Stomach smooth muscle (tissue), 2 donors: ENCODE measurements around the gene CT55.
"Not testable (repeated sequence)": the region's sequence is repeated elsewhere in the genome, so short reads cannot be mapped to it uniquely, and the experiment has no call there.

Experiments used
- H3K27ac ChIP-seq: one replicate; pipeline ENCODE4 v1.7.0; 2013; ENCODE audit warnings: mild to moderate bottlenecking, low read length, inconsistent platforms
- H3K27me3 ChIP-seq, 2 donors: one replicate each; pipeline ENCODE4 v1.7.0; 2013; ENCODE audit warnings: low read length in 2 of 2; ENCODE audit not compliant: insufficient read depth in 2 of 2, control insufficient read depth in 1 of 2
- H3K36me3 ChIP-seq, 2 donors: one replicate each; pipeline ENCODE4 v1.7.0; 2013; ENCODE audit warnings: low read length in 2 of 2; ENCODE audit not compliant: control insufficient read depth in 2 of 2, insufficient read depth in 2 of 2
- H3K4me1 ChIP-seq: one replicate; pipeline ENCODE4 v1.7.0; 2013; ENCODE audit warnings: low read length; ENCODE audit not compliant: control insufficient read depth, insufficient read depth
- H3K4me3 ChIP-seq, 2 donors: one replicate each; pipeline ENCODE4 v1.7.0; 2013; ENCODE audit warnings: low read length in 2 of 2
- H3K9ac ChIP-seq, 2 donors: one replicate each; pipeline ENCODE4 v1.7.0; 2013; ENCODE audit warnings: low read length in 2 of 2, mild to moderate bottlenecking in 1 of 2
- H3K9me3 ChIP-seq, 2 donors: one replicate each; pipeline ENCODE4 v1.7.0; 2013; ENCODE audit warnings: low read length in 2 of 2; ENCODE audit not compliant: control insufficient read depth in 2 of 2
- donor health status: healthy.
- donor health status: Pancreatic carcinoma.

Gene CT55, protein sequence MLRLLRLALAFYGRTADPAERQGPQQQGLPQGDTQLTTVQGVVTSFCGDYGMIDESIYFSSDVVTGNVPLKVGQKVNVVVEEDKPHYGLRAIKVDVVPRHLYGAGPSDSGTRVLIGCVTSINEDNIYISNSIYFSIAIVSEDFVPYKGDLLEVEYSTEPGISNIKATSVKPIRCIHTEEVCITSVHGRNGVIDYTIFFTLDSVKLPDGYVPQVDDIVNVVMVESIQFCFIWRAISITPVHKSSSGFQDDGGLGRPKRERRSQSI

DNA sequence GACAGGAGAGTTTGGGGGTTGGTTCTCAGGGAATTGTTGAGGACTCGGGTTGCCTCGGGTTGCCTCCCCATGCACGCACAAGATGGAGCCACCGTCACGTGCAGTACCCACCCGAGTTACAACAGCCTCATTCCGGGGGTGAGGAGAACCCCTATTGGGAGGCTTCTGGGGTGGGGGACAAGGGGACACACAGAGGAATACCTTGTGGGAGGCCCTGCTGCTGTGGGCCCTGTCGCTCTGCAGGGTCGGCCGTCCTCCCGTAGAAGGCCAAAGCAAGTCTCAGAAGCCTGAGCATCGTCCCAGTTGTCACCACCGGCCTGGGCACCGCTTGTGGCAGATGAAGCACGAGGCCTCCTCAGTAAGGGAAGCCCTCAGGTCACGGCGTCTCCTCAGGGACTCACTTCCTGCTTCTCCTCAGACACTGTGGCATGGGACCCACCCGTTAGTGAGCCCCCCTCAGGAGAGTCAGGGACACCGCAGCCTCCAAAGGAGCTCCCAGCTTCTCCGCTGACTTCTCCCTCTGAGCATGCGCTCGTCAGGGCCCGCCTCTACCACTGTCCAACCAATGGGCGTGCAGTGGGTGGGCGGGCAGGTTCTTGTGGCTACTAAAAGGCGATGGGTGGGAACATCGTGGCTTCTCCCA, at the start of gene CT55:
Gene CT55, minus strand, starts transcription at position 522 of the 643 bp plus-strand sequence. Its CDS starts 227 bp downstream, at position 295.
- Histone ChIP-seq H3K4me1 (no peaks in the 10 kb centered on the region), H3K27ac (no peak within 1 kb of the TSS), H3K36me3 (no peaks in the 10 kb centered on the region), H3K4me3 (no peak within 1 kb of the TSS), H3K27me3 (peaks cover 0 to 2% of the 10 kb centered on the region in 2 donors), H3K9me3 (no peaks in the 10 kb centered on the region), H3K9ac (no peak within 1 kb of the TSS)

DNA sequence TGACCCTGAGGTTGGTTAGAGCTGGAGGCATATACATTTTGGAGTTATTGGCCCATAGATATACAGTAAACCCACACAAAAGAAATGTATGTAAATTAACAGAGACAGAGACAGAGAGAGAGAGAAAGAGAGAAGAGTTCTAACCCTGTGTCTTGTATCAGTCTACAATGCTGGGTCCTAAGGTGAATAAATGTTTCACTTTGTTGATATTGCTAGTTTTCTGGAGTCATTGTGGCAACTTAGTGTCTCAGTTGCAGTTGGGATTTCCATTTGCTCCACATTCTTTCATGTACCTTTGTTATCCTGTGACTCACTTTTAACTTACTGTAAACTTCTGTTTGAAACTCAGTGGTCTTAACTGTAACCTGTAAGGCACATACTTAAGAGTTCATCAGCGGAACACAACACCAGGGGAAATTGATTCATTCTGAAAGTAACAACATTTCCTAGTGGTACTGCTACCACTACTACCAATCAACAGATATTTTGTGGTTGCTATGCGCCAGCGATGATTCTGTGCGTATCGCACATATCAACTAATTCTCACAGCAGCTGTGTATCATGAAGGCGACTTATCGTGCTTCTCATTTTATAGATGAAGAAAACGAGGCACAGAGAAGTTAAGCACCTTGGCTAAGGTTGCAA, 42.1 kb upstream of the CT55 start:
- Histone ChIP-seq H3K9ac (no peak overlapping the region), H3K9me3 (no peaks in the 10 kb centered on the region), H3K36me3 (no peaks in the 10 kb centered on the region), H3K27ac (no peak overlapping the region), H3K27me3 (no peaks in the 10 kb centered on the region), H3K4me3 (no peak overlapping the region), H3K4me1 (no peaks in the 10 kb centered on the region)

DNA sequence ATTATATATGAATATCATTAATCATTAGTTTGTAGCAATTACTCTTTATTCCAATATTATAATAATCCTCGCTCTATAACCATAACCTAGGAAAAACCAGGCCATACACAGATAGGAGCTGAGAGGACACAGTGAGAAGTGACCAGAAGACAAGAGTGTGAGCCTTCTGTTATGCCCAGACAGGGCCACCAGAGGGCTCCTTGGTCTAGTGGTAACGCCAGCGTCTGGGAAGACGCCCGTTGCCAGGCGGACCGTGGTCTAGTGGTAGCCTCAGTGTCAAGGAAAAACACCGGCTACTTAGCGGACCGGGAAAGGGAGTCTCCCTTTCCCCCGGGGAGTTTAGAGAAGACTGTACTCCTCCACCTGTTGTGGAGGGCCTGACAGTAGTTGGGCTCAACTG, 35.2 kb upstream of the CT55 start:
- H3K36me3 ChIP-seq, H3K27me3 ChIP-seq, H3K27ac ChIP-seq, H3K4me3 ChIP-seq, H3K9ac ChIP-seq, H3K9me3 ChIP-seq, H3K4me1 ChIP-seq: not testable (repeated sequence)

DNA sequence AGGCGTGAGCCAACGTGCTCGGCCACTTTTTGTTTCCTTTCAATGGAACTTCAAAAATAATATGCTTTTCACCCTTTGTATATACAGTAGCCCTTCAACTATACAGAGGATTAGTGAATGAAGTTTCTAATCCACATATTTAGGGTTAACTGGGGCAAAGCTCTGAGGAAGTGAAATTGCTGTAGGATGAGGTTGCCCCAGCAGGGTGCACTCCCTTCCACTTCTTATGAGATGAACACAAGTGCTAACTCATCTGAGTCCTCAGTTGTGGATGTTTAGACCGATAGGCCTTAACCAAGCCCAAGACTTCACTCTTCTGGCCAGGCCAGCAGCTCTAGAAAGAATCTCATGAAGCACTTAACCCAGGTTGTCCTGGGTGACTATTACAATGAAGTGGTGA, 29.1 kb upstream of the CT55 start:
- Histone ChIP-seq H3K4me1 (no peaks in the 10 kb centered on the region), H3K27ac (no peak overlapping the region), H3K36me3 (no peaks in the 10 kb centered on the region), H3K9ac (no peak overlapping the region), H3K4me3 (no peak overlapping the region), H3K27me3 (no peaks in the 10 kb centered on the region), H3K9me3 (no peaks in the 10 kb centered on the region)

DNA sequence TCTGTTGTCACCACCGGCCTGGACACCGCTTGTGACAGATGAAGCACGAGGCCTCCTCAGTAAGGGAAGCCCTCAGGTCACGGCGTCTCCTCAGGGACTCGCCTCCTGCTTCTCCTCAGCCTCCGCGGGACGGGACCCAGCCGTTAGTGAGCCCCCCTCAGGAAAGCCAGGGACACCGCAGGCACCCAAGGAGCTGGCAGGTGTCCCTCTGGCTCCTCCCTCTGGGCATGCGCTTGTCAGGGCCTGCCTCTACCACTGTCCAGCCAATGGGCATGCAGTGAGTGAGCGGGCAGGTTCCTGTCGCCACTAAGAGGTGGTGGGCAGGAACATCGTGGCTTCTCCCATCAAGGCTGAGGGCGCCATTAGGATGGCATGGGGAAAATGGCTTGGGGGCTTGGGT, 23.5 kb upstream of the CT55 start:
- no peak overlapping the region for H3K9ac ChIP-seq
- H3K36me3 ChIP-seq, result no peaks in the 10 kb centered on the region
- H3K4me3 ChIP-seq, result no peak overlapping the region
- no peaks in the 10 kb centered on the region for H3K9me3 ChIP-seq
- no peaks in the 10 kb centered on the region for H3K4me1 ChIP-seq
- peaks cover 0 to 2% of the 10 kb centered on the region in 2 donors for H3K27me3 ChIP-seq
- no peak overlapping the region for H3K27ac ChIP-seq

DNA sequence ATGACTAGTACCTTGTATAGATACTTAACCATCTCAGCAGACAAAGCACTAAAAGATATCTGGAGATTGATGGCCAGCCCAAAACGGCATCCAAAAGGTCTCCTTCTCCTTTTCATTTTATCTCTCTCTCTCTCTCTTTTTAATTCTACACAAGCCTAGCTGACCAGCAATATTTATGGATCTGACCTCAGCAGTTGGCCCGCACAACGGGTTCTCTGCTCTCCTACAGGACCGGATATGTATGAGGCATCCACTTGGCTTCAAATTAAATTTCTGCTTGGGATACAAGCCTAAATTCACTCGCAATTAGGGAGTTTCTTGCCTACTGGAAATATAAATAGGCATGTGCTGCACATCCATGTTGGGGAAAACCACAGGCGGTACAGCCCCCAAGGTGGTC, 22.5 kb upstream of the CT55 start:
- Histone ChIP-seq H3K27ac (no peak overlapping the region), H3K9ac (no peak overlapping the region), H3K36me3 (no peaks in the 10 kb centered on the region), H3K9me3 (no peaks in the 10 kb centered on the region), H3K4me1 (no peaks in the 10 kb centered on the region), H3K4me3 (no peak overlapping the region), H3K27me3 (peaks cover 0 to 2% of the 10 kb centered on the region in 2 donors)

DNA sequence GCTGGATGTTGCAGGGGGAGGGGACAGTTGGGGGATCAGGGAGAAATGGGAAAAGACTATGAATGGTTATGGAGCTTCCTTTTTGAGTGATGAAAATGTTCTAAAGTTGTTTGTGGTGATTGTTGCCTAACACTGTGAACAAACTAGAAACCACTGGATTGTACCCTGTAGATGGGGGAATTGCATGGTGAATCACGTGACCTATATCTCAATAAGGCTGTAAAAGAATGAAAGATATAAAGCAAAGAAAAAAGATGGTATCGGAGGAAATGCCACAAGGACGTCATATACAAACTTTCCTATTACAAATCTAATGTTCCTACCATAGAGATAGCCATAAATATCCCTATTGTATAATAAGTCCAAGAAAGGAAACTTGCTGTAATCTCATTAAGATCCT, 20.6 kb upstream of the CT55 start:
- no peaks in the 10 kb centered on the region for H3K9me3 ChIP-seq
- H3K27ac ChIP-seq, result no peak overlapping the region
- H3K9ac ChIP-seq, result no peak overlapping the region
- H3K4me3 ChIP-seq, result no peak overlapping the region
- H3K36me3 ChIP-seq, result no peaks in the 10 kb centered on the region
- H3K27me3 ChIP-seq, result peaks cover 0 to 2% of the 10 kb centered on the region in 2 donors
- no peaks in the 10 kb centered on the region for H3K4me1 ChIP-seq

DNA sequence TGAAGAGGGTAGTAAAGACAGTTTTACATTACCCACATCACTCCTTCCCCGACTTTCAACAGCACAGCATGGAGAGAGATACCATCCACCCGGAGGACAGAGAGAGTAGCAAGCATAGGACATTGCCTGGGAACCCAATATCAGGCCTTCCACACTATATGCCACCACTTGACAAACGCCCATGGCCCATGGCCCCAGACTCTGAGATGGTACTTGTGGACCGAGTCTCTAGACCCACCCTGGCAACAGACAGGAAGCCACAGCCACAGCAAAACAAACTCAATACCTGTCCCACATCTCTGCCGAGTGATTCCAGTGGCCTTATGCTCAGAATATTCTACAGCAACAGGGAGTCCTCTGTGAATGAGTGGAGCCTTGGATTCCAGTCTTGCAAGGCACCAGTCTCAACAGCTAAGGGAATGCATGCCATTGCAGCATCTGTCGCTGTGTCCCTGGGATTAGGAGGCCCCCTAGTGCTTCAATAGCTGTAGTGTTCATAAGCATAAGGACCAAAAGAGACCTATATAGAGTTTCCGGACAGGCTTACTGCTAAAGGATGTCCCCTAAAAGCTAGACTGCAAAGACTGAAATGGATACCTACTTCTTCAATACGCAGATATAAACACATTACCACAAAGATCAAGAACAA, 14.7 kb upstream of the CT55 start:
- Histone ChIP-seq H3K27ac (no peak overlapping the region), H3K4me1 (no peaks in the 10 kb centered on the region), H3K9me3 (no peaks in the 10 kb centered on the region), H3K36me3 (no peaks in the 10 kb centered on the region), H3K27me3 (no peaks in the 10 kb centered on the region), H3K9ac (no peak overlapping the region), H3K4me3 (no peak overlapping the region)

DNA sequence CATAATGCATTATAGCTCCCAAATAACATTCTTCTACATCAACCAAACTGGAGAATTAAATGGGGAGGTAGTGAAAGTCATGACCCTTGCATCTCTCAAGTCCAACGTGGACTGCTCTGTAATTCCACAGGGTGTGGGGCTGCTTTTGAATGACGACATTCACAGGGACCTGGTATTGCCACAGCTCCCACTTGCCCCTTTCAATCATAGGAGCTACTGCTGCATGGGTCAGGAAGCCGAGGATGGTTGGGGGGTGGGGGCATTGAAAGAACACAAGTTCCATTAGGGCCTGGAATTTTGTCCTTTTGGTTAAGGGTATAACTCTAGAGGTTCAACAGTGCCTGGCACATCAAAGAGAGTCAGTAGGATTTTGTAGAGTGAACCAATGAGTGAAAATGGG, 7.4 kb upstream of the CT55 start:
- Histone ChIP-seq H3K27me3 (no peaks in the 10 kb centered on the region), H3K9me3 (no peaks in the 10 kb centered on the region), H3K36me3 (no peaks in the 10 kb centered on the region), H3K27ac (no peak overlapping the region), H3K4me1 (no peaks in the 10 kb centered on the region), H3K4me3 (no peak overlapping the region), H3K9ac (no peak overlapping the region)

DNA sequence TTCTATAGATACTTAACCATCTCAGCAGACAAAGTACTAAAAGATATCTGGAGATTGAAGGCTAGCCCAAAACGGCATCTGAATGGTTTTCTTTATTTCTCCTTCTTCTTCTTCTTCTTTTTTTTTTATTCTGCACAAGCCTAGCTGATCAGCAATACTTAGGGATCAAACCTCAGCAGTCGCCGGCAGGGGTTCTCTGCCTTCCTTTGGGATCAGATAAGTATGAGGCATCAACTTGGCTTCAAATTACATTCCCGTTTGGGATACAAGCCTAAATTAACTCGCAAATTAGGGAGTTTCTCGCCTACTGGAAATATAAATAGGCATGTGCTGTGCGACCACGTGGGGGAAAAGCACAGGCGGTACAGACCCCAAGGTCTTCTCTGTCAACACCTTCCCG, 730 bp downstream of the CT55 start:
- Histone ChIP-seq H3K36me3 (no peaks in the 10 kb centered on the region), H3K9ac (no peak overlapping the region), H3K27me3 (peaks cover 0 to 2% of the 10 kb centered on the region in 2 donors), H3K27ac (no peak overlapping the region), H3K9me3 (no peaks in the 10 kb centered on the region), H3K4me3 (no peak overlapping the region), H3K4me1 (no peaks in the 10 kb centered on the region)
